ENCODE measurements around the gene TCP11.
"Not testable (repeated sequence)": the region's sequence is repeated elsewhere in the genome, so short reads cannot be mapped to it uniquely, and the experiment has no call there.

Gene TCP11

GRCh38 chr6:35139924-35140638, 1.1 kb downstream of the TCP11 start:
- Histone ChIP-seq H3K4me3 (no peak overlapping the region), H3K27ac (no peak overlapping the region)
- DNase-seq (ENCODE audit: low spot score), result no peak
- peak; percentile 82 for TF ChIP-seq CTCF (IDR thresholded peaks at IDR 0.05)

- TF ChIP-seq CTCF (IDR thresholded peaks at IDR 0.05), result no peak
- H3K27ac ChIP-seq, result no peak overlapping the region
- DNase-seq (ENCODE audit: low spot score), result no peak
- no peak overlapping the region for H3K4me3 ChIP-seq
Observed at GRCh38 chr6:35139470-35139869, 1.7 kb downstream of the TCP11 start.

GRCh38 chr6:35138191-35138590, 2.9 kb downstream of the TCP11 start:
- DNase-seq (ENCODE audit: low spot score); H3K4me3 ChIP-seq; H3K27ac ChIP-seq: not testable (repeated sequence)

GRCh38 chr6:35136185-35136584, 5.0 kb downstream of the TCP11 start:
- no peak overlapping the region for H3K4me3 ChIP-seq
- no peak for TF ChIP-seq CTCF (IDR thresholded peaks at IDR 0.05)
- no peak for DNase-seq (ENCODE audit: low spot score)
- no peak overlapping the region for H3K27ac ChIP-seq

GRCh38 chr6:35128496-35128895, 12.6 kb downstream of the TCP11 start:
- Histone ChIP-seq H3K4me3 (no peak overlapping the region), H3K27ac (no peak overlapping the region)
- no peak for DNase-seq (ENCODE audit: low spot score)
- TF ChIP-seq CTCF (IDR thresholded peaks at IDR 0.05), result no peak

- TF ChIP-seq CTCF (IDR thresholded peaks at IDR 0.05), result no peak
- H3K27ac ChIP-seq, result no peak overlapping the region
- H3K4me3 ChIP-seq, result no peak overlapping the region
- DNase-seq (ENCODE audit: low spot score), result no peak
Observed at GRCh38 chr6:35128042-35128441, 13.1 kb downstream of the TCP11 start.

- DNase-seq (ENCODE audit: low spot score), result no peak
- no peak for TF ChIP-seq CTCF (IDR thresholded peaks at IDR 0.05)
- no peak overlapping the region for H3K4me3 ChIP-seq
- H3K27ac ChIP-seq, result no peak overlapping the region
Observed at GRCh38 chr6:35124356-35124755, 16.8 kb downstream of the TCP11 start.
